K562 (cell line): ENCODE results near the gene MPC2. TPM values are rescaled to one million over a fixed set of nuclear protein-coding genes. Genes with fewer than 3 reads are reported as not detected.

Source experiments
- CREB1 ChIP-seq, 2 experiments: sonication (generic) in 1 of 2; formaldehyde crosslinking in 1 of 2; IDR thresholded peaks; 2 replicates each; pipeline versions ENCODE4 v1.6.1 to v1.8.0; 2012 to 2022; ENCODE audit warnings: inconsistent platforms in 1 of 2, mild to moderate bottlenecking in 1 of 2, missing genetic modification reagents in 1 of 2, moderate library complexity in 1 of 2
- ESRRA ChIP-seq: fragments of 450-650 bp; IDR thresholded peaks from 2 replicates; pipeline ENCODE4 v1.6.1; 2014; ENCODE audit warnings: low read depth, mild to moderate bottlenecking, moderate library complexity, borderline replicate concordance
- FOS ChIP-seq: IDR thresholded peaks from 3 replicates; pipeline ENCODE4 v1.6.1; 2011; ENCODE audit not compliant: insufficient read length; ENCODE audit errors: extremely low read depth
- FOXA1 ChIP-seq: fragments of 450-650 bp; IDR thresholded peaks from 2 replicates; pipeline ENCODE4 v1.6.1; 2016; ENCODE audit warnings: mild to moderate bottlenecking, borderline replicate concordance
- HNRNPUL1 ChIP-seq: fragments of 200-400 bp; formaldehyde crosslinking; IDR thresholded peaks from 2 replicates; pipeline ENCODE4 v1.6.1; 2017; ENCODE audit warnings: low read length
- SMARCE1 ChIP-seq: fragments of 450-650 bp; IDR thresholded peaks from 2 replicates; pipeline ENCODE4 v1.7.1; 2016; ENCODE audit warnings: mild to moderate bottlenecking
- SREBF2 ChIP-seq: sonication (generic); formaldehyde crosslinking; IDR thresholded peaks from 2 replicates; pipeline ENCODE4 v1.4.0; 2020; ENCODE audit warnings: mild to moderate bottlenecking, missing genetic modification reagents
- TEAD4 ChIP-seq, 2 experiments: sonication (generic) in 1 of 2; formaldehyde crosslinking in 1 of 2; IDR thresholded peaks; 2 replicates each; pipeline versions ENCODE4 v1.6.1 to v1.8.0; 2012 to 2022; ENCODE audit warnings: borderline replicate concordance in 1 of 2, inconsistent platforms in 1 of 2, low read length in 1 of 2, mild to moderate bottlenecking in 1 of 2, missing genetic modification reagents in 1 of 2
- ZNF561 ChIP-seq: fragments of 450-650 bp; formaldehyde crosslinking; conservative IDR thresholded peaks from 2 replicates; pipeline ENCODE4 v1.4.0; 2020; ENCODE audit warnings: mild to moderate bottlenecking, moderate library complexity
- ZNF695 ChIP-seq: fragments of 450-650 bp; formaldehyde crosslinking; IDR thresholded peaks from 2 replicates; pipeline ENCODE4 v1.4.0; 2020; ENCODE audit warnings: mild to moderate bottlenecking, moderate library complexity
- ZNF79 ChIP-seq: fragments of 250-450 bp; sonication (Bioruptor Pico); IDR thresholded peaks from 2 replicates; pipeline ENCODE4 v1.4.0; 2020; ENCODE audit warnings: low read depth, mild to moderate bottlenecking, moderate library complexity
- polyA plus RNA-seq, 8 experiments: library from polyadenylated mRNA; depleted of rRNA in 4 of 8; stranded (reverse) in 5 of 8; unstranded in 3 of 8; fragments of >200 nt; fragmentation: Nextera tagmentation in 2 of 8; fragmentation: Illumina TruSeq in 1 of 8; extraction: Ambion mirVana in 2 of 8; extraction: Trizol in 1 of 8; gene quantifications; 2 replicates each; pipeline versions ENCODE4 v1.2.1 to v1.2.3, GENCODE V29; 2011 to 2014; ENCODE audit warnings: inconsistent platforms in 1 of 8, missing spikeins in 1 of 8
- total RNA-seq, 7 experiments: library from RNA; depleted of rRNA in 6 of 7; stranded (reverse); fragments of >200 nt in 6 of 7; fragmentation: Illumina TruSeq in 2 of 7; extraction: Trizol in 2 of 7; gene quantifications; 2 replicates each; pipeline versions ENCODE4 v1.2.1 to v1.2.3, GENCODE V29; 2011 to 2021; ENCODE audit warnings: low replicate concordance in 1 of 7
- TF ChIP-seq, protein P1 (sequence below): fragments of 450-650 bp; IDR thresholded peaks from 2 replicates; pipeline ENCODE4 v1.6.1; 2016; ENCODE audit warnings: borderline replicate concordance
- TF ChIP-seq, protein P2 (sequence below): fragments of 250-450 bp; sonication (Bioruptor Pico); IDR thresholded peaks from 2 replicates; pipeline ENCODE4 v1.5.1; 2021; ENCODE audit warnings: mild to moderate bottlenecking
- TF ChIP-seq, protein P3 (sequence below): sonication (generic); formaldehyde crosslinking; IDR thresholded peaks from 2 replicates; pipeline ENCODE4 v1.8.0; 2022; ENCODE audit warnings: mild to moderate bottlenecking, missing genetic modification reagents
- TF ChIP-seq, protein P4 (sequence below): fragments of 450-650 bp; IDR thresholded peaks from 2 replicates; pipeline ENCODE4 v1.6.1; 2018; ENCODE audit warnings: mild to moderate bottlenecking, low read depth; ENCODE audit not compliant: partially characterized antibody
- TF ChIP-seq, protein P5 (sequence below): fragments of 450-650 bp; IDR thresholded peaks from 2 replicates; pipeline ENCODE4 v1.6.1; 2017; ENCODE audit warnings: antibody characterized with exemption

The MPC2 gene
- total and polyA plus RNA-seq, 9 of the 15 experiments (the other 6 are each of a cell fraction or from before 2014, with no cell fraction given): 70.7 to 179 (median 144) TPM

DNA sequence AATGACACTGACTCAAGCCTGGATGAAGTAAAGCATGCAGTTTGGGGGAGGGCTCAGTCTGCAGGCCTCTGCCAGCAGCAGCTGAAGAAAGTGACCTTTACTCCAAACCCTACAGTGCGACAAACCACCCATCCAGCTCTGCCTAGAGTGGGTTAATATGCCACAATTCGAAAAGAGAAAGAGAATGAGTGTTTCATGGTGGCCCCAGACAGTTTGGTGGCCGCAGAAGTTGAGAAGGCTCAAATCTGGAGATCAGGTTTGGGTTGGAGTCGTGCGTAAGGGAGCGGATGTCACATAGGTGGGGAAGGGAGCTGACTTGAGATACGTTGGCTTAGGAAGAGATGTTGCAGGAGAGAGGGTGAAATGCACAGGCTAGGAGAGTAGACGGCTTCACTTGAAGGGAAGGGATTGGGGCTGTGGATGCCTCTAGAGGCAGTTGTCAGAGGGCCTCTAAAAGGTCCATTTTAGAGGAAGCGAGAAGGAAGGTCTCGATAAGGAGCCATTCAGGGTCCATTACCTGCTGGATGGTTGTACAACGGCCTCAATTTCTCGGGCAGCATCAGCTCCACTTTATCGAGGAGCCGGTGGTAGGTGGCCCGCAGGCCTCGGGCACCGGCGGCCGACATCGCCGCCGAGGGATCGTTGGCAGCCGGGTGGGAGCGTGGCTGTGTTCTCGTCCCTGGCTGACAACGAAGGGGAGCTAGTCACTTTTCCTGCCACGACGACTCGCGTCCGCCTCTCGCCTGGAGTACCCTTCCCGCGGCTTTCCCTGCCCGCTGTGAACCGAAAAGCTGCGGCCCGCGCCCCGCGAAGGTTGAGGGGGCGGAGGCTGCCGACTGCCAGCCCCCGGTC lies 1.4 kb downstream of the MPC2 start (continued):
- TF ChIP-seq, protein P1, sequence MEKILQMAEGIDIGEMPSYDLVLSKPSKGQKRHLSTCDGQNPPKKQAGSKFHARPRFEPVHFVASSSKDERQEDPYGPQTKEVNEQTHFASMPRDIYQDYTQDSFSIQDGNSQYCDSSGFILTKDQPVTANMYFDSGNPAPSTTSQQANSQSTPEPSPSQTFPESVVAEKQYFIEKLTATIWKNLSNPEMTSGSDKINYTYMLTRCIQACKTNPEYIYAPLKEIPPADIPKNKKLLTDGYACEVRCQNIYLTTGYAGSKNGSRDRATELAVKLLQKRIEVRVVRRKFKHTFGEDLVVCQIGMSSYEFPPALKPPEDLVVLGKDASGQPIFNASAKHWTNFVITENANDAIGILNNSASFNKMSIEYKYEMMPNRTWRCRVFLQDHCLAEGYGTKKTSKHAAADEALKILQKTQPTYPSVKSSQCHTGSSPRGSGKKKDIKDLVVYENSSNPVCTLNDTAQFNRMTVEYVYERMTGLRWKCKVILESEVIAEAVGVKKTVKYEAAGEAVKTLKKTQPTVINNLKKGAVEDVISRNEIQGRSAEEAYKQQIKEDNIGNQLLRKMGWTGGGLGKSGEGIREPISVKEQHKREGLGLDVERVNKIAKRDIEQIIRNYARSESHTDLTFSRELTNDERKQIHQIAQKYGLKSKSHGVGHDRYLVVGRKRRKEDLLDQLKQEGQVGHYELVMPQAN: peak; percentile 79
- TF ChIP-seq TEAD4 (IDR thresholded peaks at IDR 0.05; ENCODE audit: low read length) (no peak; the same call in 1 of the 2 replicates), TEAD4 (CRISPR knock-in tag; IDR thresholded peaks at IDR 0.05; ENCODE audit: borderline replicate concordance) (no peak), ESRRA (peak; percentile 68), SREBF2 (CRISPR knock-in tag) (no peak), CREB1 (IDR thresholded peaks at IDR 0.05) (peak; percentile 17; the same call in 1 of the 2 replicates), CREB1 (CRISPR knock-in tag; IDR thresholded peaks at IDR 0.05) (no peak), ZNF695 (no peak), HNRNPUL1 (no peak), ZNF79 (no peak), ZNF561 (no peak), SMARCE1 (0 out of 2 replicates have a peak, but pooled peaks have one; percentile 35), FOS (no peak), FOXA1 (no peak)
- TF ChIP-seq, protein P2, sequence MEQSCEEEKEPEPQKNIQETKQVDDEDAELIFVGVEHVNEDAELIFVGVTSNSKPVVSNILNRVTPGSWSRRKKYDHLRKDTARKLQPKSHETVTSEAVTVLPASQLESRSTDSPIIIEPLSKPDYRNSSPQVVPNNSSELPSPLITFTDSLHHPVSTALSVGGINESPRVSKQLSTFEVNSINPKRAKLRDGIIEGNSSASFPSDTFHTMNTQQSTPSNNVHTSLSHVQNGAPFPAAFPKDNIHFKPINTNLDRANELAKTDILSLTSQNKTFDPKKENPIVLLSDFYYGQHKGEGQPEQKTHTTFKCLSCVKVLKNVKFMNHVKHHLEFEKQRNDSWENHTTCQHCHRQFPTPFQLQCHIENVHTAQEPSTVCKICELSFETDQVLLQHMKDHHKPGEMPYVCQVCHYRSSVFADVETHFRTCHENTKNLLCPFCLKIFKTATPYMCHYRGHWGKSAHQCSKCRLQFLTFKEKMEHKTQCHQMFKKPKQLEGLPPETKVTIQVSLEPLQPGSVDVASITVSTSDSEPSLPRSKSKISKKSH (CRISPR knock-in tag): no peak
- TF ChIP-seq, protein P3, sequence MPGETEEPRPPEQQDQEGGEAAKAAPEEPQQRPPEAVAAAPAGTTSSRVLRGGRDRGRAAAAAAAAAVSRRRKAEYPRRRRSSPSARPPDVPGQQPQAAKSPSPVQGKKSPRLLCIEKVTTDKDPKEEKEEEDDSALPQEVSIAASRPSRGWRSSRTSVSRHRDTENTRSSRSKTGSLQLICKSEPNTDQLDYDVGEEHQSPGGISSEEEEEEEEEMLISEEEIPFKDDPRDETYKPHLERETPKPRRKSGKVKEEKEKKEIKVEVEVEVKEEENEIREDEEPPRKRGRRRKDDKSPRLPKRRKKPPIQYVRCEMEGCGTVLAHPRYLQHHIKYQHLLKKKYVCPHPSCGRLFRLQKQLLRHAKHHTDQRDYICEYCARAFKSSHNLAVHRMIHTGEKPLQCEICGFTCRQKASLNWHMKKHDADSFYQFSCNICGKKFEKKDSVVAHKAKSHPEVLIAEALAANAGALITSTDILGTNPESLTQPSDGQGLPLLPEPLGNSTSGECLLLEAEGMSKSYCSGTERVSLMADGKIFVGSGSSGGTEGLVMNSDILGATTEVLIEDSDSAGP (CRISPR knock-in tag): no peak
- TF ChIP-seq, protein P4, sequence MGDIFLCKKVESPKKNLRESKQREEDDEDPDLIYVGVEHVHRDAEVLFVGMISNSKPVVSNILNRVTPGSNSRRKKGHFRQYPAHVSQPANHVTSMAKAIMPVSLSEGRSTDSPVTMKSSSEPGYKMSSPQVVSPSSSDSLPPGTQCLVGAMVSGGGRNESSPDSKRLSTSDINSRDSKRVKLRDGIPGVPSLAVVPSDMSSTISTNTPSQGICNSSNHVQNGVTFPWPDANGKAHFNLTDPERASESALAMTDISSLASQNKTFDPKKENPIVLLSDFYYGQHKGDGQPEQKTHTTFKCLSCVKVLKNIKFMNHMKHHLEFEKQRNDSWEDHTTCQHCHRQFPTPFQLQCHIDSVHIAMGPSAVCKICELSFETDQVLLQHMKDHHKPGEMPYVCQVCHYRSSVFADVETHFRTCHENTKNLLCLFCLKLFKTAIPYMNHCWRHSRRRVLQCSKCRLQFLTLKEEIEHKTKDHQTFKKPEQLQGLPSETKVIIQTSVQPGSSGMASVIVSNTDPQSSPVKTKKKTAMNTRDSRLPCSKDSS: no peak
- TF ChIP-seq, protein P5, sequence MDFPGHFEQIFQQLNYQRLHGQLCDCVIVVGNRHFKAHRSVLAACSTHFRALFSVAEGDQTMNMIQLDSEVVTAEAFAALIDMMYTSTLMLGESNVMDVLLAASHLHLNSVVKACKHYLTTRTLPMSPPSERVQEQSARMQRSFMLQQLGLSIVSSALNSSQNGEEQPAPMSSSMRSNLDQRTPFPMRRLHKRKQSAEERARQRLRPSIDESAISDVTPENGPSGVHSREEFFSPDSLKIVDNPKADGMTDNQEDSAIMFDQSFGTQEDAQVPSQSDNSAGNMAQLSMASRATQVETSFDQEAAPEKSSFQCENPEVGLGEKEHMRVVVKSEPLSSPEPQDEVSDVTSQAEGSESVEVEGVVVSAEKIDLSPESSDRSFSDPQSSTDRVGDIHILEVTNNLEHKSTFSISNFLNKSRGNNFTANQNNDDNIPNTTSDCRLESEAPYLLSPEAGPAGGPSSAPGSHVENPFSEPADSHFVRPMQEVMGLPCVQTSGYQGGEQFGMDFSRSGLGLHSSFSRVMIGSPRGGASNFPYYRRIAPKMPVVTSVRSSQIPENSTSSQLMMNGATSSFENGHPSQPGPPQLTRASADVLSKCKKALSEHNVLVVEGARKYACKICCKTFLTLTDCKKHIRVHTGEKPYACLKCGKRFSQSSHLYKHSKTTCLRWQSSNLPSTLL: no peak
